NB4 (cell line): ENCODE measurements around the gene FBN1.

Experiments
- MAX ChIP-seq: IDR thresholded peaks from 2 replicates; pipeline ENCODE4 v1.6.1; 2011; ENCODE audit warnings: low read depth, low read length
- POLR2A ChIP-seq: IDR thresholded peaks from 2 replicates; pipeline ENCODE4 v1.6.1; 2011; ENCODE audit warnings: mild to moderate bottlenecking; ENCODE audit not compliant: insufficient read length; ENCODE audit errors: extremely low read depth
- TF ChIP-seq, protein P1 (sequence below): IDR thresholded peaks from one replicate; pipeline ENCODE4 v1.5.1; 2012; ENCODE audit warnings: low read depth, low read length

DNA sequence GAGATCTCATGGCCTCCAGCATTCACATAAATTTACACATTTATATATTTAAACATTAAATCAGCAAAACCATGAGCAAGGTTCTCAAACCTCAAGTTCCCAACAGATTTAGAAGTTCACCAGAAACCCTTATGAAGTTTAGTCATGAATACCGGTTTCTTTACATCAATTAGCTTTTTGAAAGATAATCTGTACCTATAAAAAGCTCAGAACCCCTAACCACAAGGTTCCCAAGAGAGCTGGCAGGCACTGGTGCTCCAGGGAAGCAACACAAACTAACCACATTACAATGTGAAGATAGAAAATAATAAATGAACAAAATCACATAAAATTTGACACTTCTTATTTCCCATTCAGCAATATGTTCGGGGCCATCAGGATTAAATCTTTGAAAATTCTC is 150.9 kb downstream of the FBN1 start:
- TF ChIP-seq MAX (no peak), POLR2A (no peak)
- TF ChIP-seq, protein P1, sequence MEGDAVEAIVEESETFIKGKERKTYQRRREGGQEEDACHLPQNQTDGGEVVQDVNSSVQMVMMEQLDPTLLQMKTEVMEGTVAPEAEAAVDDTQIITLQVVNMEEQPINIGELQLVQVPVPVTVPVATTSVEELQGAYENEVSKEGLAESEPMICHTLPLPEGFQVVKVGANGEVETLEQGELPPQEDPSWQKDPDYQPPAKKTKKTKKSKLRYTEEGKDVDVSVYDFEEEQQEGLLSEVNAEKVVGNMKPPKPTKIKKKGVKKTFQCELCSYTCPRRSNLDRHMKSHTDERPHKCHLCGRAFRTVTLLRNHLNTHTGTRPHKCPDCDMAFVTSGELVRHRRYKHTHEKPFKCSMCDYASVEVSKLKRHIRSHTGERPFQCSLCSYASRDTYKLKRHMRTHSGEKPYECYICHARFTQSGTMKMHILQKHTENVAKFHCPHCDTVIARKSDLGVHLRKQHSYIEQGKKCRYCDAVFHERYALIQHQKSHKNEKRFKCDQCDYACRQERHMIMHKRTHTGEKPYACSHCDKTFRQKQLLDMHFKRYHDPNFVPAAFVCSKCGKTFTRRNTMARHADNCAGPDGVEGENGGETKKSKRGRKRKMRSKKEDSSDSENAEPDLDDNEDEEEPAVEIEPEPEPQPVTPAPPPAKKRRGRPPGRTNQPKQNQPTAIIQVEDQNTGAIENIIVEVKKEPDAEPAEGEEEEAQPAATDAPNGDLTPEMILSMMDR = no peak
